Chondrocyte (in vitro differentiated cells): ENCODE measurements around the gene SHANK3. TPM values are rescaled to one million over a fixed set of nuclear protein-coding genes. Genes with fewer than 3 reads are reported as not detected.

ENCODE experiments used
- DNase-seq: peaks from one replicate; pipeline ENCODE4 v3.0.0; 2021; ENCODE audit warnings: mixed read lengths, low spot score
- H3K27ac Mint-ChIP-seq: one replicate; pipeline ENCODE4 v1.8.0; 2021; ENCODE audit warnings: mild to moderate bottlenecking, moderate library complexity, mixed read lengths; ENCODE audit not compliant: unreplicated experiment
- H3K27me3 Mint-ChIP-seq: 2 replicates; pipeline ENCODE4 v1.8.0; 2021; ENCODE audit warnings: low read depth, mixed read lengths
- H3K36me3 Mint-ChIP-seq: 2 replicates; pipeline ENCODE4 v1.8.0; 2021; ENCODE audit warnings: low read depth, mixed read lengths
- H3K4me1 Mint-ChIP-seq: 2 replicates; pipeline ENCODE4 v1.8.0; 2021; ENCODE audit warnings: low read depth, mild to moderate bottlenecking, mixed read lengths
- H3K4me3 Mint-ChIP-seq: one replicate; pipeline ENCODE4 v1.8.0; 2021; ENCODE audit warnings: mild to moderate bottlenecking, moderate library complexity, mixed read lengths; ENCODE audit not compliant: unreplicated experiment
- H3K9me3 Mint-ChIP-seq: 2 replicates; pipeline ENCODE4 v1.8.0; 2021; ENCODE audit warnings: low read depth, mixed read lengths
- CTCF ChIP-seq: fragments of 200-600 bp; sonication (generic); IDR thresholded peaks from 2 replicates; pipeline ENCODE4 v1.5.0; 2021; ENCODE audit warnings: antibody characterized with exemption, mild to moderate bottlenecking, moderate library complexity
- total RNA-seq: library from RNA; stranded (reverse); gene quantifications from 3 replicates; pipeline ENCODE4 v1.2.1, GENCODE V29; 2021

The SHANK3 gene
- total RNA-seq, 1 donor from 2014 or later, result 7.0 TPM

GRCh38 chr22:50626314-50626849 is 46.2 kb upstream of the SHANK3 start:
- H3K36me3 Mint-ChIP-seq, result no peaks in the 10 kb centered on the region
- peaks cover 23% of the 10 kb centered on the region for H3K4me1 Mint-ChIP-seq
- no peak overlapping the region for H3K27ac Mint-ChIP-seq
- DNase-seq, result no peak
- H3K9me3 Mint-ChIP-seq, result no peaks in the 10 kb centered on the region
- peak overlapping the region; percentile 48 for H3K4me3 Mint-ChIP-seq
- no peak for TF ChIP-seq CTCF
- H3K27me3 Mint-ChIP-seq, result no peaks in the 10 kb centered on the region

GRCh38 chr22:50626850-50627641 is 45.6 kb upstream of the SHANK3 start:
- H3K4me1 Mint-ChIP-seq, result peaks cover 16% of the 10 kb centered on the region
- no peak for DNase-seq
- no peaks in the 10 kb centered on the region for H3K9me3 Mint-ChIP-seq
- no peaks in the 10 kb centered on the region for H3K27me3 Mint-ChIP-seq
- TF ChIP-seq CTCF, result no peak
- no peak overlapping the region for H3K27ac Mint-ChIP-seq
- peak overlapping the region; percentile 87 for H3K4me3 Mint-ChIP-seq
- H3K36me3 Mint-ChIP-seq, result no peaks in the 10 kb centered on the region

- Mint-ChIP-seq H3K27ac (no peak within 1 kb of the TSS), H3K9me3 (no peaks in the 10 kb centered on the region), H3K36me3 (no peaks in the 10 kb centered on the region), H3K4me3 (peak within 1 kb of the TSS; percentile 87), H3K27me3 (no peaks in the 10 kb centered on the region), H3K4me1 (peaks cover 13% of the 10 kb centered on the region)
- TF ChIP-seq CTCF, result peak; percentile 70
- DNase-seq, result no peak
Observed at GRCh38 chr22:50627642-50628542, 44.7 kb upstream of the SHANK3 start, which contains the start of gene ARSA. Gene ARSA, minus strand, starts transcription at chr22:50628152. Its CDS starts 373 bp downstream, at chr22:50627779.

- Mint-ChIP-seq H3K36me3 (no peaks in the 10 kb centered on the region), H3K27me3 (no peaks in the 10 kb centered on the region), H3K9me3 (no peaks in the 10 kb centered on the region), H3K4me1 (peaks cover 13% of the 10 kb centered on the region), H3K4me3 (peak overlapping the region; percentile 87), H3K27ac (no peak overlapping the region)
- no peak for TF ChIP-seq CTCF
- no peak for DNase-seq
Observed at GRCh38 chr22:50628543-50629134, 44.0 kb upstream of the SHANK3 start.

- Mint-ChIP-seq H3K4me1 (peaks cover 13% of the 10 kb centered on the region), H3K9me3 (no peaks in the 10 kb centered on the region), H3K27ac (no peak overlapping the region), H3K4me3 (no peak overlapping the region), H3K36me3 (no peaks in the 10 kb centered on the region), H3K27me3 (no peaks in the 10 kb centered on the region)
- TF ChIP-seq CTCF, result no peak
- DNase-seq, result no peak
Observed at GRCh38 chr22:50630376-50630775, 42.2 kb upstream of the SHANK3 start.
